Neural cell (in vitro differentiated cells): ENCODE results near the gene SFXN3. TPM values are rescaled to one million over a fixed set of nuclear protein-coding genes. Genes with fewer than 3 reads are reported as not detected.

ENCODE experiments used
- H2AFZ ChIP-seq: fragments of 200-600, 300-800 bp; sonication (generic), shearing (Covaris generic); 2 replicates; pipeline ENCODE4 v1.6.0; 2014; ENCODE audit warnings: low read depth, mild to moderate bottlenecking, antibody characterized with exemption, low read length, moderate library complexity
- H3F3A ChIP-seq: fragments of 200-600 bp; shearing (Covaris generic); 2 replicates; pipeline ENCODE4 v1.6.1; 2016; ENCODE audit warnings: mild to moderate bottlenecking, moderate library complexity, mixed read lengths, antibody characterized with exemption, low read length; ENCODE audit not compliant: insufficient read depth, poor library complexity, severe bottlenecking
- H3K27ac ChIP-seq: fragments of 200-600, 300-800 bp; sonication (generic), shearing (Covaris generic); 2 replicates; pipeline ENCODE4 v1.5.1; 2014; ENCODE audit warnings: mild to moderate bottlenecking, low read length, moderate library complexity
- H3K27me3 ChIP-seq: fragments of 300-800, 200-600 bp; sonication (generic), shearing (Covaris generic); 2 replicates; pipeline ENCODE4 v1.6.0; 2014; ENCODE audit warnings: mild to moderate bottlenecking, low read depth, low read length, moderate library complexity; ENCODE audit not compliant: insufficient read depth
- H3K36me3 ChIP-seq: fragments of 300-800, 200-600 bp; sonication (generic), shearing (Covaris generic); 2 replicates; pipeline ENCODE4 v1.5.1; 2014; ENCODE audit warnings: mild to moderate bottlenecking, antibody characterized with exemption, low read length, moderate library complexity; ENCODE audit not compliant: insufficient read depth
- H3K4me2 ChIP-seq: fragments of 300-800, 200-600 bp; sonication (generic), shearing (Covaris generic); 2 replicates; pipeline ENCODE4 v1.6.0; 2014; ENCODE audit warnings: mild to moderate bottlenecking, low read length
- H3K4me3 ChIP-seq: fragments of 300-800, 200-600 bp; sonication (generic), shearing (Covaris generic); 2 replicates; pipeline ENCODE4 v1.5.1; 2014; ENCODE audit warnings: mild to moderate bottlenecking, low read length, moderate library complexity
- H3K79me2 ChIP-seq: fragments of 200-600 bp; shearing (Covaris generic); replicated peaks from 2 replicates; pipeline ENCODE4 v1.6.0; 2014; ENCODE audit warnings: mild to moderate bottlenecking, low read length, moderate library complexity; ENCODE audit not compliant: insufficient read depth
- H3K9ac ChIP-seq: fragments of 300-800, 200-600 bp; sonication (generic), shearing (Covaris generic); 2 replicates; pipeline ENCODE4 v1.6.1; 2016; ENCODE audit warnings: mild to moderate bottlenecking, low read length, mixed read lengths
- H3K9me2 ChIP-seq: fragments of 200-600 bp; shearing (Covaris generic); 2 replicates; pipeline ENCODE4 v1.6.1; 2016; ENCODE audit warnings: mild to moderate bottlenecking, low read length, mixed read lengths; ENCODE audit not compliant: insufficient read depth
- H3K9me3 ChIP-seq: fragments of 200-600, 300-800 bp; sonication (generic), shearing (Covaris generic); 2 replicates; pipeline ENCODE4 v1.6.1; 2016; ENCODE audit warnings: mild to moderate bottlenecking, mixed run types, low read length, moderate library complexity, mixed read lengths
- H4K20me1 ChIP-seq: fragments of 200-600 bp; shearing (Covaris generic); 2 replicates; pipeline ENCODE4 v1.6.1; 2016; ENCODE audit warnings: mild to moderate bottlenecking, mixed run types; ENCODE audit not compliant: insufficient read depth
- EP300 ChIP-seq: fragments of 450-650 bp; conservative IDR thresholded peaks from 2 replicates; pipeline ENCODE4 v1.6.1; 2014; ENCODE audit warnings: antibody characterized with exemption, mild to moderate bottlenecking, moderate library complexity; ENCODE audit not compliant: poor library complexity, severe bottlenecking
- EZH2 ChIP-seq: fragments of 200-600, 300-800 bp; shearing (Covaris generic), sonication (generic); IDR thresholded peaks from 2 replicates; pipeline ENCODE4 v1.6.1; 2014; ENCODE audit warnings: antibody characterized with exemption, low read length, borderline replicate concordance, mild to moderate bottlenecking; ENCODE audit not compliant: insufficient read depth, poor library complexity, severe bottlenecking
- MXI1 ChIP-seq: fragments of 450-650 bp; conservative IDR thresholded peaks from 2 replicates; pipeline ENCODE4 v1.6.1; 2014; ENCODE audit warnings: antibody characterized with exemption, mild to moderate bottlenecking; ENCODE audit not compliant: poor library complexity, severe bottlenecking
- POLR2AphosphoS5 ChIP-seq: IDR thresholded peaks from 2 replicates; pipeline ENCODE4 v1.6.1; 2012
- RAD21 ChIP-seq: fragments of 450-650 bp; conservative IDR thresholded peaks from 2 replicates; pipeline ENCODE4 v1.6.1; 2014; ENCODE audit warnings: antibody characterized with exemption, mild to moderate bottlenecking, moderate library complexity
- SMC3 ChIP-seq: fragments of 450-650 bp; conservative IDR thresholded peaks from 2 replicates; pipeline ENCODE4 v1.6.1; 2014; ENCODE audit warnings: antibody characterized with exemption, mild to moderate bottlenecking, moderate library complexity; ENCODE audit not compliant: poor library complexity
- TAF1 ChIP-seq: IDR thresholded peaks from 2 replicates; pipeline ENCODE4 v1.6.1; 2012; ENCODE audit warnings: low read depth
- polyA plus RNA-seq: library from polyadenylated mRNA; depleted of rRNA; stranded (reverse); fragments of >200 nt; gene quantifications from 2 replicates; pipeline ENCODE4 v1.2.3, GENCODE V29; 2014
- TF ChIP-seq, protein P1 (sequence below): IDR thresholded peaks from 2 replicates; pipeline ENCODE4 v1.6.1; 2012; ENCODE audit warnings: borderline replicate concordance
- TF ChIP-seq, protein P2 (sequence below): fragments of 450-650 bp; IDR thresholded peaks from 2 replicates; pipeline ENCODE4 v1.5.1; 2014; ENCODE audit warnings: antibody characterized with exemption, mild to moderate bottlenecking, moderate library complexity; ENCODE audit not compliant: poor library complexity, severe bottlenecking

Gene SFXN3
- polyA plus RNA-seq, 1 donor from 2014 or later: 52.1 TPM

- Histone ChIP-seq H3K9ac (no peak overlapping the region), H3K4me2 (no peak overlapping the region), H3K4me3 (no peak overlapping the region)
Measured at GRCh38 chr10:101005869-101006567, 25.0 kb upstream of the SFXN3 start.

DNA sequence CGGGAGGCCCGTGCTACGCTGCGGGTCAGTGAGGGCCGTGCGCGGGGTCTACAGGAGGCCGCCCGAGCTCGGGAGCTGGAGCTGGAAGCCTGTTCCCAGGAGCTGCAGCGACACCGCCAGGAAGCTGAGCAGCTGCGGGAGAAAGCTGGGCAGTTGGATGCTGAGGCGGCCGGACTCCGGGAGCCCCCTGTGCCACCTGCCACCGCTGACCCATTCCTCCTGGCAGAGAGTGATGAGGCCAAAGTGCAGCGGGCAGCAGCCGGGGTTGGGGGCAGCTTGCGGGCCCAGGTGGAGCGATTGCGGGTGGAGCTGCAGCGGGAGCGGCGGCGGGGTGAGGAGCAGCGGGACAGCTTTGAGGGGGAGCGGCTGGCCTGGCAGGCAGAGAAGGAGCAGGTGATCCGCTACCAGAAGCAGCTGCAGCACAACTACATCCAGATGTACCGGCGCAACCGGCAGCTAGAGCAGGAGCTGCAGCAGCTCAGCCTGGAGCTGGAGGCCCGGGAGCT is 24.4 kb upstream of the SFXN3 start:
- TF ChIP-seq, protein P1, sequence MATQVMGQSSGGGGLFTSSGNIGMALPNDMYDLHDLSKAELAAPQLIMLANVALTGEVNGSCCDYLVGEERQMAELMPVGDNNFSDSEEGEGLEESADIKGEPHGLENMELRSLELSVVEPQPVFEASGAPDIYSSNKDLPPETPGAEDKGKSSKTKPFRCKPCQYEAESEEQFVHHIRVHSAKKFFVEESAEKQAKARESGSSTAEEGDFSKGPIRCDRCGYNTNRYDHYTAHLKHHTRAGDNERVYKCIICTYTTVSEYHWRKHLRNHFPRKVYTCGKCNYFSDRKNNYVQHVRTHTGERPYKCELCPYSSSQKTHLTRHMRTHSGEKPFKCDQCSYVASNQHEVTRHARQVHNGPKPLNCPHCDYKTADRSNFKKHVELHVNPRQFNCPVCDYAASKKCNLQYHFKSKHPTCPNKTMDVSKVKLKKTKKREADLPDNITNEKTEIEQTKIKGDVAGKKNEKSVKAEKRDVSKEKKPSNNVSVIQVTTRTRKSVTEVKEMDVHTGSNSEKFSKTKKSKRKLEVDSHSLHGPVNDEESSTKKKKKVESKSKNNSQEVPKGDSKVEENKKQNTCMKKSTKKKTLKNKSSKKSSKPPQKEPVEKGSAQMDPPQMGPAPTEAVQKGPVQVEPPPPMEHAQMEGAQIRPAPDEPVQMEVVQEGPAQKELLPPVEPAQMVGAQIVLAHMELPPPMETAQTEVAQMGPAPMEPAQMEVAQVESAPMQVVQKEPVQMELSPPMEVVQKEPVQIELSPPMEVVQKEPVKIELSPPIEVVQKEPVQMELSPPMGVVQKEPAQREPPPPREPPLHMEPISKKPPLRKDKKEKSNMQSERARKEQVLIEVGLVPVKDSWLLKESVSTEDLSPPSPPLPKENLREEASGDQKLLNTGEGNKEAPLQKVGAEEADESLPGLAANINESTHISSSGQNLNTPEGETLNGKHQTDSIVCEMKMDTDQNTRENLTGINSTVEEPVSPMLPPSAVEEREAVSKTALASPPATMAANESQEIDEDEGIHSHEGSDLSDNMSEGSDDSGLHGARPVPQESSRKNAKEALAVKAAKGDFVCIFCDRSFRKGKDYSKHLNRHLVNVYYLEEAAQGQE: no peak
- TF ChIP-seq SMC3 (no peak), POLR2AphosphoS5 (no peak), EZH2 (no peak), RAD21 (no peak)
- no peak overlapping the region for H3K27ac ChIP-seq
- no peaks in the 10 kb centered on the region for H3K27me3 ChIP-seq
- no peak overlapping the region for H3K4me3 ChIP-seq
- H3K9me3 ChIP-seq: no peaks in the 10 kb centered on the region
- no peaks in the 10 kb centered on the region for H3K9me2 ChIP-seq
- no peak overlapping the region for H2AFZ ChIP-seq
- no peak overlapping the region for H3K9ac ChIP-seq
- no peaks in the 10 kb centered on the region for H3K36me3 ChIP-seq
- peaks cover 7% of the 10 kb centered on the region for H3K79me2 ChIP-seq
- H3K4me2 ChIP-seq: no peak overlapping the region
- H4K20me1 ChIP-seq: no peaks in the 10 kb centered on the region
- H3F3A ChIP-seq: no peaks in the 10 kb centered on the region

More at GRCh38 chr10:101005869-101006567, 25.0 kb upstream of the SFXN3 start:
- H3K36me3 ChIP-seq: no peaks in the 10 kb centered on the region
- no peaks in the 10 kb centered on the region for H3K27me3 ChIP-seq
- no peak overlapping the region for H2AFZ ChIP-seq
- no peak overlapping the region for H3K27ac ChIP-seq
- peaks cover 10% of the 10 kb centered on the region for H3K79me2 ChIP-seq
- H3K9me2 ChIP-seq: no peaks in the 10 kb centered on the region
- no peaks in the 10 kb centered on the region for H3F3A ChIP-seq
- TF ChIP-seq, protein P1: no peak
- TF ChIP-seq EZH2 (no peak), POLR2AphosphoS5 (no peak), TAF1 (no peak), EP300 (no peak), RAD21 (no peak), SMC3 (no peak), MXI1 (no peak)
- TF ChIP-seq, protein P2, sequence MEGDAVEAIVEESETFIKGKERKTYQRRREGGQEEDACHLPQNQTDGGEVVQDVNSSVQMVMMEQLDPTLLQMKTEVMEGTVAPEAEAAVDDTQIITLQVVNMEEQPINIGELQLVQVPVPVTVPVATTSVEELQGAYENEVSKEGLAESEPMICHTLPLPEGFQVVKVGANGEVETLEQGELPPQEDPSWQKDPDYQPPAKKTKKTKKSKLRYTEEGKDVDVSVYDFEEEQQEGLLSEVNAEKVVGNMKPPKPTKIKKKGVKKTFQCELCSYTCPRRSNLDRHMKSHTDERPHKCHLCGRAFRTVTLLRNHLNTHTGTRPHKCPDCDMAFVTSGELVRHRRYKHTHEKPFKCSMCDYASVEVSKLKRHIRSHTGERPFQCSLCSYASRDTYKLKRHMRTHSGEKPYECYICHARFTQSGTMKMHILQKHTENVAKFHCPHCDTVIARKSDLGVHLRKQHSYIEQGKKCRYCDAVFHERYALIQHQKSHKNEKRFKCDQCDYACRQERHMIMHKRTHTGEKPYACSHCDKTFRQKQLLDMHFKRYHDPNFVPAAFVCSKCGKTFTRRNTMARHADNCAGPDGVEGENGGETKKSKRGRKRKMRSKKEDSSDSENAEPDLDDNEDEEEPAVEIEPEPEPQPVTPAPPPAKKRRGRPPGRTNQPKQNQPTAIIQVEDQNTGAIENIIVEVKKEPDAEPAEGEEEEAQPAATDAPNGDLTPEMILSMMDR: no peak
- no peaks in the 10 kb centered on the region for H3K9me3 ChIP-seq
- no peaks in the 10 kb centered on the region for H4K20me1 ChIP-seq
